HG02798 (cell line): ENCODE results near the gene B4GALNT1.

Experiments used
- ATAC-seq: cut with Tn5 transposase; IDR thresholded peaks from one replicate; pipeline ENCODE4 v1.9.1; 2021; ENCODE audit warnings: mild to moderate bottlenecking; ENCODE audit not compliant: unreplicated experiment, poor library complexity

Gene B4GALNT1

GRCh38 chr12:57611108-57611826 lies 21.7 kb downstream of the B4GALNT1 start, which contains the start of gene ARHGEF25:
ARHGEF25 (plus strand) TSS chr12:57611435; CDS start chr12:57611895, 460 bp downstream.
- ATAC-seq, result peak; percentile 49

- ATAC-seq, result no peak
These were observed 22.4 kb downstream of the B4GALNT1 start for GRCh38 chr12:57610554-57611107.

DNA sequence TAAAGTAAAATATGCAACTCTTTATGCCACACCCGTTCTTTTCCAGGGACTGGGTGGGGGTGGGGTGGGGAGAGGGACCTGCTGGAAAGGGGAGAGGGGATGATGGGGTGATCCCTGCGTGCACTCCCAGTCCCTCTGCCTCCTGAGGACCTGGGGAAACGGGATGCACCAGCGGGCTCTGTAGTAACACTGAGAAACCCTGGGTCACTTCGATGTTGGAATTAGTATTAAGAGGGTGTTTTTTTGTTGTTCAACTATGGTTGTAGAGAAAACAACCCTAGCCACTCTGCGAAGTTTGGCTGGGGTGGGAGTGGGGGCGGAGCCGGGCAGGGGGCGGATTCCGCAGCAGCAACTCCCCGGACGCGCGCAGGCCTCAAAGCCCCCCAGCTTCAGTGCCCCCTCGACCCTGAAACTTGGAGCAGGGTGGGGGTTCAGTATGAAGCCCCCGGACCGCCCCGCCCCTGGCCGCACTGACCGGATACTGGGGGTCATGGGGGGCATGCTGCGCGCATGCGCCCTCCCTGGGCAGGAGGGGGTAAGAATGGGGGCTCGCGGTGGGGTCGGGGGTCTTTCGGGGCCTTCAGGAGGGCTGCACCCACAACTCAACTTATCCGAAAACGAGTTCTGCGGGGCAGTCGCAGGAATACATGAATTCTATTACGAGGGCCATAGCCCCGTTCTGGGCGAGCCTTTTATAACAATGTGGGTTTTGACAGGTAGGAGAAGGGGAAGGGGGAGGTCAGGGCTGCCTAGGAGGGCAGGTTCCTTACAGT lies 23.0 kb downstream of the B4GALNT1 start:
- no peak for ATAC-seq

GRCh38 chr12:57609101-57609780 lies 23.8 kb downstream of the B4GALNT1 start:
- ATAC-seq, result no peak

- ATAC-seq, result no peak
These were observed 24.9 kb downstream of the B4GALNT1 start for GRCh38 chr12:57607958-57608663.

- no peak for ATAC-seq
These were observed 26.2 kb downstream of the B4GALNT1 start for GRCh38 chr12:57606821-57607220.

DNA sequence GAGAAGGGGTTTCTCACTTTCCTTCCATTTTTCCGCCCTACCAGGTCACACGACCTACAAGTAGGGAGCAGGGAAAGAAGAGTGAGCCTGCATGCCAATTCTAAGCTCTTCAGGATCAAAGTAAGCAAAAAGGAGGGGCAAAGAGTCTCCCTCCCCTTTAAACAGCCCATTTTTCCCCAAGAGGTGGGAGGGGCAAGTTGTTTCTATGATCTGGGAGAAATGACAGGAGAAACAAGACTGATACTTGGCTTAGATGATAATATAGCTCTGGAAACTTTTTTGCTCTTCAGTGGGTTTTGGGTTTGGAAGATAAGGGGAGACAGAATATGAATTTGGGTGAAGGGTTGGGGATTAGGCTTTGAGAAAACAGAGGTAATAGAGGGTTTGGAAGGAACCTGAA lies 26.6 kb downstream of the B4GALNT1 start:
- ATAC-seq, result no peak

GRCh38 chr12:57605811-57606311 lies 27.1 kb downstream of the B4GALNT1 start:
- ATAC-seq, result no peak

- ATAC-seq, result peak; percentile 19
These were observed 27.8 kb downstream of the B4GALNT1 start for GRCh38 chr12:57604992-57605810.

DNA sequence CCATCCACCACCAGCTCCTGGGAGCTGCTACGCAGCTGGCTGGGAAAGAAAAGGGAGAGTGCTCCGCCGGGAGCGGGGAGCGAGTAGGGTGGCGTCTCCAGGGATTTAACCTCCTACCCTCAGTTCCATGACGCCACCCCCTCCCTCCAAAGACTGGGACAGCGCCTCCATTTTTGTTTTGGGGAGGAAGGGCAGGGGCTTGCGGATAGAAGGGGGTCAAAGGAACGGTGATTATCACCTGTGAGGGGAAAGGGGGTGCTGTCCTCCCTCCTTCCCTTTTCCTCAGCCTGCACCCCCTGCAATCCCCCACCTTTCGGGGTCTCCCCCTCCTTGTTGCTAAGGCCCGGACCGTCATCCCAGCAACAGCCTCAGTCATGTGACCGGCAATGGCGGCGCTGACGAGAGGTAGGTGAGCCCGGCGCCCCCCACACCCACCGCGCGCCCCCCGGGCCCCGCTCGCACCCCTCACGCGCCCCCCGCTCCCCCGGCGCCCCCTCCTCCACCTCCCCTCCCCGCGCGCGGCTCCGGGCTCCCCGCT lies 28.5 kb downstream of the B4GALNT1 start, which contains the start of gene DTX3:
DTX3 (plus strand) TSS at position 371 of the 538 bp plus-strand sequence. CDS start 1,694 bp downstream, outside the sequence.
- peak; percentile 66 for ATAC-seq

DNA sequence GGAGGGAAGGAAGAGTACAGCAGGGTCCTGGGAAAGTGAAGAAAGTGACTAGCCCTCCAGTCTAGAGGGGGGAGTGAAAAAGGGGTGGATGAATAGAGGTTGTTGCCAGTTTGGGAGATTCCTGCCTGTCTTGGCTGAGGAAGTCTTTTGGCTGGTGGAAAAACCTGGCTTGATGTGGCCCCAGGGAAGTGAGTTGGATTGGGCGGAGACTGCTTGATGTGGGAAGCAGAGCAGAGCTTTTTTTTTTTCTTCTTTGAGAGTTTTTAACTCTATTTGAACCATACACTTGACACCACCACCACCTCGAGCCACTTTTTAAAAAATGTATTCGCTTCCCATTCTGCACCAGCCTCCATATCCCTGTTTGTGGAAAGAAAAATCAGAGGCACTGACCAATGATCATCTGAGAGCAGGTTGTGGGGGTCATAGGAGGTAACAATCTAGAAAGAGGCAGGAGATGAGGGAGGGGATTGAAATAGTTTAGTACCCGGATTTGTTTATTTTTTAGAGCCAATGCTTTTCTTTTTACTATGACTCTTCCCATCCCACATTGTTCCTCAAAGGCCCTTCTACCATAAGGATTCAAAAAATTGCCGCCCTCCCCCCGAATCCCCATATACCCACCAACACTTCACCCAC lies 29.1 kb downstream of the B4GALNT1 start:
- ATAC-seq, result no peak

GRCh38 chr12:57603324-57603723 lies 29.7 kb downstream of the B4GALNT1 start:
- no peak for ATAC-seq

GRCh38 chr12:57602544-57602943 lies 30.5 kb downstream of the B4GALNT1 start:
- no peak for ATAC-seq

DNA sequence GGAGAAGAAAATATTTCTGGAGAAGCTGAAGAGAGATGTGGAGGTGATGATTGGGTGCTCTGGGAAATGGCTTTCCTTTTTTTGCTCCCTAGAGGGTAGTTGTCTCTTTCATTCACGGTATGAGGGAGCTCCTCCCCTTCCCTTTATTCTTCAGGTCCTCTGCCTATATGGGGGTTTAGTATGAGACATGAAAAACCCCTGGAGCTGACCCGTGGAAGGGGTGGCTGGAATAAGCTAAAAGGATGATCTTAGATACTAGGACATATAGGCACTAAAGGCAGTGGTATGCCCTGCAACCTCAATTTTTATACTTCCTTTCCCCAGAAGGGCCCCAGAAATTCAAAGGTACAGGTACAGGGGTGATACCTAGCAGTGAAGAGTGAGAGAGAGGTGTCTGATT lies 32.6 kb downstream of the B4GALNT1 start:
- no peak for ATAC-seq

DNA sequence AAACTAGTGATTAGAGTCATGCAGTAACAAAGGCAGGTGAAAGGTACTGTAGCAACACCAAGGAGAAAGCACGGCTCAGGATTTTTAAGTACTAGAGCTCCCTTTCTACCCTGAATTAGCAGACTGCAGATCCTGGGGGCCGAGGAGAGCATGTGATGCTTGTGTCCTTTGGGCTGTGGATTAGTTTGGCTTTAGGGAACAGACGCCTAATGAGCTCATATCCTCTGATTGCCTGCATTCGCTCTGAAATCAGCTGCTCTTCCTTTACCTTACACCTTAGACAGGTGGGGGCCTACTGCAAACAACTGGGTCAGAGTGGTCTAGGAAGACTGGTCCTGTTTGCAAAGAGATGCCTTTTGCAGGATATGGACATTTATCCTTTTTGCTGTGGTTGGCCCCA lies 39.8 kb downstream of the B4GALNT1 start:
- no peak for ATAC-seq

- ATAC-seq, result no peak
These were observed 40.3 kb downstream of the B4GALNT1 start for GRCh38 chr12:57592551-57593165.

- ATAC-seq, result no peak
These were observed 41.1 kb downstream of the B4GALNT1 start for GRCh38 chr12:57591782-57592325.
